ENCODE data around the gene KLRF2.
A peak's percentile ranks its signal among the peaks of the same experiment; 100 is the strongest.

KLRF2 gene

DNA sequence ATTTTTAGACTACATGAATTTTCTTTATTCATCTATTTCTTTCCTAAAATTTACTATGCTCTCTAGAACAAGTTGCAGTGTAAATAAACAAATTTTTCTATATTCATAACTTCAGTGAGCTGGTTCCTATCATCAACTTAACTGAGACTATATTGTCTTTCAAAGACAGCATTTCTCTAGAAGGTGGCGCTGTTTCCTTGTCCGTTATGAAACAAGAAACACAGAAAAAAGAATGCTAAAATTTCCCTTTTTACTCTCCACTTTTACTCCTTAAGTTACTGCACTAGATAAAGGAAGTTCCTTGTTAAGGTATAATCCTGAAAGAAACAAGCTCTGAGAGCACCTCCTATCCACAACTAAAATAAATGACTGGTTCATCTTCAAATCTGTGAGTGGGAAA lies 59.1 kb downstream of the KLRF2 start:
- Histone ChIP-seq H3K27me3 (peaks cover 21% of the 10 kb centered on the region), H3K4me3 (ENCODE audit: low read depth, low read length) (no peak overlapping the region), H3K4me1 (no peaks in the 10 kb centered on the region), H3K9me3 (no peaks in the 10 kb centered on the region), H3K36me3 (no peaks in the 10 kb centered on the region)
- DNase-seq = no peak
- TF ChIP-seq, protein P1, sequence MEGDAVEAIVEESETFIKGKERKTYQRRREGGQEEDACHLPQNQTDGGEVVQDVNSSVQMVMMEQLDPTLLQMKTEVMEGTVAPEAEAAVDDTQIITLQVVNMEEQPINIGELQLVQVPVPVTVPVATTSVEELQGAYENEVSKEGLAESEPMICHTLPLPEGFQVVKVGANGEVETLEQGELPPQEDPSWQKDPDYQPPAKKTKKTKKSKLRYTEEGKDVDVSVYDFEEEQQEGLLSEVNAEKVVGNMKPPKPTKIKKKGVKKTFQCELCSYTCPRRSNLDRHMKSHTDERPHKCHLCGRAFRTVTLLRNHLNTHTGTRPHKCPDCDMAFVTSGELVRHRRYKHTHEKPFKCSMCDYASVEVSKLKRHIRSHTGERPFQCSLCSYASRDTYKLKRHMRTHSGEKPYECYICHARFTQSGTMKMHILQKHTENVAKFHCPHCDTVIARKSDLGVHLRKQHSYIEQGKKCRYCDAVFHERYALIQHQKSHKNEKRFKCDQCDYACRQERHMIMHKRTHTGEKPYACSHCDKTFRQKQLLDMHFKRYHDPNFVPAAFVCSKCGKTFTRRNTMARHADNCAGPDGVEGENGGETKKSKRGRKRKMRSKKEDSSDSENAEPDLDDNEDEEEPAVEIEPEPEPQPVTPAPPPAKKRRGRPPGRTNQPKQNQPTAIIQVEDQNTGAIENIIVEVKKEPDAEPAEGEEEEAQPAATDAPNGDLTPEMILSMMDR (IDR thresholded peaks at IDR 0.05; ENCODE audit: low read depth, low read length) = peak; percentile 28

DNA sequence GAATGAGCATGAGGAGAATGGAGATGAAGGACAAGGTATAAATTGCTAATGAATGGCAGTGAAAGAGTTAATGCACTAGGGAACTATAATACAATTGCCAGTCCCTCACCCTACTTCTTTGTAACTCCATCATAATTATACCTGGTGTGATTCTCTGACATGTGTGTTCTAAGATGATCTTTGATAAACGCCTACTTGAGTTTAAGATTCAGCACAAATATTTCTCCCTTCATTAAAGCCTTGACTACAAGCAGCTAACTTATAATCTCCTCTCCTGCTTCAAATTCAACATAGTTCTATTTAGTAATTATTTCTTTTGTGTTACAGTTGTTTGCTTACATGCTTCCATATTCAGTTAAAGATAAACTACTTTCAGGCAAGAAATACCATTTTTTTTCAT lies 60.5 kb downstream of the KLRF2 start:
- Histone ChIP-seq H3K4me1 (no peaks in the 10 kb centered on the region), H3K27me3 (peaks cover 12% of the 10 kb centered on the region), H3K36me3 (no peaks in the 10 kb centered on the region), H3K4me3 (ENCODE audit: low read depth, low read length) (no peak overlapping the region), H3K9me3 (no peaks in the 10 kb centered on the region)
- no peak for DNase-seq
- TF ChIP-seq, protein P1 (IDR thresholded peaks at IDR 0.05; ENCODE audit: low read depth, low read length) = no peak

DNA sequence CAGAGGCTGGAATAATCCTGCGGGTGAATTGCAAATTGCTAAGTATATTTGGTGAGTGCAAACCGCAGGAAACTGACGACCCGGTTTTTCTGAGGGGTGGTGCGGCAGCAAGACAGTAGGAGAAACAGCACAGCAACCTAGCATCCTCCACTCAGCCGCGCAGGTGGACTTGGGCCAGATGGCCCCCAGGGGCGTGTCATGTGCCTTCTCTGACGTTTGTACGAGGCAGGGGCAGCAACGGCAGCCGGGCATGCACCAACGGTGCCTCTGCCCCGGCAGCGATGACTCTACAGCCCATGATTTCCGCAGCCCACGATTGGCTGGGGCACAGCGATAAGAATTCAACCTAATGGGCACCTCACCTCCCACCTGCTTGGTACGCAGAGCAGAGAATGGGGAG lies 62.0 kb downstream of the KLRF2 start:
- DNase-seq = no peak
- Histone ChIP-seq H3K27me3 (peaks cover 9% of the 10 kb centered on the region), H3K36me3 (no peaks in the 10 kb centered on the region), H3K4me1 (no peaks in the 10 kb centered on the region), H3K4me3 (ENCODE audit: low read depth, low read length) (no peak overlapping the region), H3K9me3 (no peaks in the 10 kb centered on the region)
- TF ChIP-seq, protein P1 (IDR thresholded peaks at IDR 0.05; ENCODE audit: low read depth, low read length) = no peak

DNA sequence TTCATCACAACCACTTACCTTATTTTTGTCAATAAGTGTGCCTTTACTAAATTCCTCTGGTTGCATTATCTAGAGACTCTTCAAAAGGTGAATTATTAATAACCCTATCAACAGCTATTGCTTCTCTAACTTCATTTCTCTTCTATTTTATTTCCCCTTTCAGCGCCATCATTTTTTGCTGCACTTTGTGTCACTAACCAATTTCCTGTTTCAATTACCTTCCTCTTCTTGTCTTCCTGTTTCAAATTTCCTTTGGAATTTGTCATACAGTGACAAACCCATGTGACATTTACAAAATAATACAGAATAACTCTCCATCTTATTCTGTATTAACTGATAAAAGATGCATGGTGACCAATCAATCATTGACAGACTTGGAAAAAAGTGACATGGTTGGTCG lies 63.1 kb downstream of the KLRF2 start:
- no peak overlapping the region for H3K4me3 ChIP-seq (ENCODE audit: low read depth, low read length)
- peaks cover 9% of the 10 kb centered on the region for H3K27me3 ChIP-seq
- H3K9me3 ChIP-seq = no peaks in the 10 kb centered on the region
- TF ChIP-seq, protein P1 (IDR thresholded peaks at IDR 0.05; ENCODE audit: low read depth, low read length) = no peak
- DNase-seq = no peak
- H3K4me1 ChIP-seq = no peaks in the 10 kb centered on the region
- H3K36me3 ChIP-seq = no peaks in the 10 kb centered on the region
